Transverse colon (tissue), 4 donors: ENCODE measurements around the gene TNFRSF19. TPM values are rescaled to one million over a fixed set of nuclear protein-coding genes. Genes with fewer than 3 reads are reported as not detected.

Experiments used
- DNase-seq: peaks from one replicate; pipeline ENCODE4 v3.0.0-alpha.2; 2019
- H3K27ac ChIP-seq, 4 donors: fragments of 200-600 bp; sonication (generic); 2 replicates each; pipeline ENCODE4 v1.5.1; 2016 to 2018; ENCODE audit warnings: inconsistent platforms in 4 of 4
- H3K27me3 ChIP-seq: fragments of 200-600 bp; sonication (generic); 2 replicates; pipeline ENCODE4 v1.5.1; 2017; ENCODE audit warnings: inconsistent platforms
- H3K36me3 ChIP-seq, 4 donors: fragments of 200-600 bp; sonication (generic); 2 replicates each; pipeline ENCODE4 v1.5.1; 2017 to 2019; ENCODE audit warnings: inconsistent platforms in 4 of 4
- H3K4me1 ChIP-seq, 4 donors: fragments of 200-600 bp; sonication (generic); 2 replicates each; pipeline ENCODE4 v1.5.1; 2017 to 2020; ENCODE audit warnings: inconsistent platforms in 4 of 4
- H3K4me3 ChIP-seq, 4 donors: fragments of 200-600 bp; sonication (generic); 1 replicate in 1 of 4; 2 replicates in 3 of 4; pipeline versions ENCODE4 v1.5.1 to v1.6.1; 2017 to 2019; ENCODE audit warnings: inconsistent platforms in 4 of 4
- H3K9me3 ChIP-seq, 2 donors: fragments of 200-600 bp; sonication (generic); 2 replicates each; pipeline ENCODE4 v1.5.1; 2017 to 2019; ENCODE audit warnings: inconsistent platforms in 2 of 2
- EP300 ChIP-seq: sonication (generic); formaldehyde crosslinking; IDR thresholded peaks from one replicate; pipeline ENCODE4 v1.6.1; 2017; ENCODE audit warnings: antibody characterized with exemption, low read depth
- POLR2A ChIP-seq: fragments of 450-650 bp; IDR thresholded peaks from one replicate; pipeline ENCODE4 v1.6.1; 2016; ENCODE audit warnings: antibody characterized with exemption, mild to moderate bottlenecking, moderate library complexity
- POLR2AphosphoS5 ChIP-seq, 3 donors: sonication (generic); formaldehyde crosslinking; IDR thresholded peaks; one replicate each; pipeline ENCODE4 v1.6.1; 2016; ENCODE audit warnings: antibody characterized with exemption in 3 of 3
- WGBS, 2 donors: methylation state at CpG; one replicate each; pipeline ENCODE4 v1.1.5; 2018; ENCODE audit warnings: low coverage in 1 of 2; 5-methylcytosine and 5-hydroxymethylcytosine counted together
- in situ Hi-C, 4 donors: fragments of 200-750 bp; cut with MboI; loops; one replicate each; pipeline versions ENCODE4 v1.15.0 to v1.15.1; 2017; ENCODE audit warnings: low sequenced_read_pairs in 3 of 4, low pct_ligation_motif_present in 1 of 4, low pct_unique_long_range_greater_than_20kb in 1 of 4
- intact Hi-C: fragments of 100-400 bp; cut with DNase I; formaldehyde crosslinking; loops from one replicate; pipeline ENCODE4 v1.15.1; 2023; ENCODE audit warnings: low total_unique reads
- total RNA-seq, 4 donors: library from RNA; depleted of rRNA; stranded (reverse); fragments of >200 nt; gene quantifications; one replicate each; pipeline ENCODE4 v1.1.0, GENCODE V29; 2016
- TF ChIP-seq, protein P1 (sequence below), 5 experiments: fragments of 200-600 bp in 3 of 5; fragments of 450-650 bp in 2 of 5; sonication (generic) in 3 of 5; IDR thresholded peaks; 1 replicate in 2 of 5; 2 replicates in 3 of 5; pipeline ENCODE4 v1.5.1; 2016 to 2017; ENCODE audit warnings: antibody characterized with exemption in 5 of 5, inconsistent platforms in 3 of 5, mild to moderate bottlenecking in 2 of 5, moderate library complexity in 1 of 5

TNFRSF19 gene
- total RNA-seq, 4 donors from 2014 or later, result 0.80 to 1.3 (median 0.96) TPM; not detected in 1

DNA sequence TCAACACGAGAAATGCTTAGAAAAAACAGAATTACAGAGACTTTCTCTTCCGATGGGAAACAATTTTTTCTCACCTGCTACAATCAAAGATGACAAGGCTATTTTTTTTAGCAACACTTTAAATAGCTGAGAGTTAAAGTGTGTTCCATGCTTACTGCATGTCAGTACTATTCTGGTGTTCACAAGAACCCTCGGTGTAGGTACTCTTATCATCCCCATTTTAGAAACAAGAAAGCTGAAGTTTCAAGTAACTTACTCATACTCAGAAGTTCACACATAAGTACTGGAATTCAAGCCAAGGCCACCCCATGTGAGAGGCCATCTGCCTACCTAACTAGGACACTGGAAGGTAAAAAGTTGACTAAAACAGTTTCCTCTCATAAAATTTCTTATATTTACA lies 9.0 kb upstream of the TNFRSF19 start:
- Histone ChIP-seq H3K4me1 (no peaks in the 10 kb centered on the region), H3K27me3 (no peaks in the 10 kb centered on the region), H3K4me3 (no peak overlapping the region), H3K36me3 (no peaks in the 10 kb centered on the region), H3K9me3 (no peaks in the 10 kb centered on the region), H3K27ac (no peak overlapping the region)
- no peak for DNase-seq
- in situ Hi-C loops (no loop called here), intact Hi-C loops (no loop called here)
- WGBS, 2 donors, result 73 to 78% methylated on average over 3 of the region's 3 CpGs
- TF ChIP-seq EP300 (no peak), POLR2A (no peak), POLR2AphosphoS5 (IDR thresholded peaks at IDR 0.05) (no peak)
- TF ChIP-seq, protein P1, sequence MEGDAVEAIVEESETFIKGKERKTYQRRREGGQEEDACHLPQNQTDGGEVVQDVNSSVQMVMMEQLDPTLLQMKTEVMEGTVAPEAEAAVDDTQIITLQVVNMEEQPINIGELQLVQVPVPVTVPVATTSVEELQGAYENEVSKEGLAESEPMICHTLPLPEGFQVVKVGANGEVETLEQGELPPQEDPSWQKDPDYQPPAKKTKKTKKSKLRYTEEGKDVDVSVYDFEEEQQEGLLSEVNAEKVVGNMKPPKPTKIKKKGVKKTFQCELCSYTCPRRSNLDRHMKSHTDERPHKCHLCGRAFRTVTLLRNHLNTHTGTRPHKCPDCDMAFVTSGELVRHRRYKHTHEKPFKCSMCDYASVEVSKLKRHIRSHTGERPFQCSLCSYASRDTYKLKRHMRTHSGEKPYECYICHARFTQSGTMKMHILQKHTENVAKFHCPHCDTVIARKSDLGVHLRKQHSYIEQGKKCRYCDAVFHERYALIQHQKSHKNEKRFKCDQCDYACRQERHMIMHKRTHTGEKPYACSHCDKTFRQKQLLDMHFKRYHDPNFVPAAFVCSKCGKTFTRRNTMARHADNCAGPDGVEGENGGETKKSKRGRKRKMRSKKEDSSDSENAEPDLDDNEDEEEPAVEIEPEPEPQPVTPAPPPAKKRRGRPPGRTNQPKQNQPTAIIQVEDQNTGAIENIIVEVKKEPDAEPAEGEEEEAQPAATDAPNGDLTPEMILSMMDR (IDR thresholded peaks at IDR 0.05), result no peak

DNA sequence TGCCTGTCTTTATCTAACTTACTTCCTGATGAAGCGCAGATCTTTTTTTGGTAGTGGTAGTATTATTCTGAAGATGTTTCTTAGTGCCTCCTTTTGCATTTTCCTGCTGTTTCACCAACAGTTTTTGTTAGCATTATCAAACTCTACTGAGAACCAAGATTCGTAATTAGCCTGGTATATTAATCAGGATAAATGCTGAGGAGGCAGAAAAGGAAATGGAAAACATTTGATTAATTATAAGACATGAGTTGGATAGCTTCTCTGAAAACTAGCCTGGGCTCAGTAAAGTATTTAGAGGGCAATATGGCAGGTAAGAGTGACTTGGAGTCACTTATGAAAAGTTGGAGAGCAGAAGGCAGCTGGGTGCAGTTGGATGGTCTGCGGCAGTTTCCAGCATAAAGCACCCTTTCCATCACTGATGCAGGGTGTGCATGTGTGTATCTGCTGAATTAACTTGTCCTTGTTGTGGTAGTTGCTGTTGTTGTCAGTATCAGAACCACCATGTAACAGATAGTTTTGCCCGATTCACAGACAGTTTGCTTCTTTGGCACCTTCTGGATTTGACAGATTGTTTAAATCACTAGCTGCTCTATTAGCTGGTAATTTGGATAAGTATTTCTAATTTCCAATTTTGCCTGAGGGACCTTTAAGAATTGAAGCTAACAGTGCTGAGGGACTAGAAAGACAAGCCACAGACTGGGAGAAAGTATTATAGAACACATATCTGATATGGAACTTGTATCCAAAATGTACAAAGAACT lies 6.9 kb upstream of the TNFRSF19 start:
- Histone ChIP-seq H3K4me3 (no peak overlapping the region), H3K27me3 (no peaks in the 10 kb centered on the region), H3K36me3 (no peaks in the 10 kb centered on the region), H3K27ac (no peak overlapping the region), H3K4me1 (no peaks in the 10 kb centered on the region), H3K9me3 (no peaks in the 10 kb centered on the region)
- TF ChIP-seq EP300 (no peak), POLR2AphosphoS5 (IDR thresholded peaks at IDR 0.05) (no peak), POLR2A (no peak)
- TF ChIP-seq, protein P1 (IDR thresholded peaks at IDR 0.05), result no peak
- no peak for DNase-seq
- 88 to 92% methylated on average over 3 to 4 of the region's 4 CpGs for WGBS, 2 donors
- intact Hi-C loops (no loop called here), in situ Hi-C loops (no loop called here)

DNA sequence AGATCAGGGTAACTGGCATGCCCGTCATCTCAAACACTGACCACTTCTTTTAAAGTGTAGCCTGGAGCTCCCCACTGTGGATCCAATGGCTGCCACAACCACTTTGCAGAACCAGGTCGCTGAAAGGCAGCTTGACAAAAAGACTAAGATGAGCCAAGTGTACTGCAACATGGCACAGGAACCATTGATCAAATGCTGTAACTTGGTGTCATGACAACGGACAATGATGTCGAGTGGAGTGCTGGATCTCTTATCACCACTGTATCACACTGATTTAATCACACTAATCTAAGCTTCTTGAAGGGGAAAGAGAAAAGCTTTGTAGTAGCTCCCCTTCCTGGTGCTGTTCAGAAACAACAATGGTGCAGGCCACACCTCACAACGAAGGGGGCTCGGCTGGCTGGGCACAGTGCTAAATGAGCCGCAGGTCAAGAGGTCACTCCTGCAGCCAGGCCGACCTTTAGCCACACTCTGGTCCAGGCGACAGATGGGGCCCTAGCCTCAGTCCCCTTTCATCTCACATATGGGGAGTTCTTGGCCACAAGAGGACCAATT lies 2.2 kb upstream of the TNFRSF19 start:
- Histone ChIP-seq H3K27me3 (peaks cover 41% of the 10 kb centered on the region), H3K9me3 (no peaks in the 10 kb centered on the region), H3K36me3 (no peaks in the 10 kb centered on the region), H3K4me3 (no peak overlapping the region), H3K27ac (no peak overlapping the region), H3K4me1 (no peaks in the 10 kb centered on the region)
- in situ Hi-C loops, result no loop called here
- intact Hi-C loops, result no loop called here
- no peak for DNase-seq
- 64 to 100% methylated on average over 1 to 9 of the region's 9 CpGs for WGBS, 2 donors
- TF ChIP-seq EP300, result no peak
- TF ChIP-seq, protein P1 (IDR thresholded peaks at IDR 0.05), result no peak
- no peak for TF ChIP-seq POLR2A
- TF ChIP-seq POLR2AphosphoS5 (IDR thresholded peaks at IDR 0.05), result no peak

DNA sequence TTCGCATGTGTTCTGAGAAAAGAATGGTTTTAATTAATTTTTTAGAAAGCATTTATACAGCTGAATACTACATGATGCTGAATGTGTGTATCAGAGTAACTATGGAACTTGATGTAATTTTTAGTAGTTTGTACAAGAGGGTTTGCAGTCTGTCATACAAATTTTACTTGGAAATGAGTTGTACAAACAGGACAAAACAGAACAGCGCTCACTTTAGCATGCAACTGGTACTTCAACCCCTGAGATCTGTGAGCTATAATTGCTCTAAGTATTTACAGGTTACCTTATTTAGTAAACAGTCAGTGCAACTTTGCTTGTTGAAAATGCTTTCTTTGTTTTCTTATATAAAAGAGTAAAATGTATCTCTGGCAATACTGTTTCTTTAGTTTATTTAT lies 706 bp downstream of the TNFRSF19 start:
- H3K36me3 ChIP-seq, result no peaks in the 10 kb centered on the region
- H3K4me3 ChIP-seq, result no peak overlapping the region
- no peaks in the 10 kb centered on the region for H3K9me3 ChIP-seq
- H3K4me1 ChIP-seq, result no peaks in the 10 kb centered on the region
- 49 to 64% methylated on average over 2 of the region's 2 CpGs for WGBS, 2 donors
- H3K27ac ChIP-seq, result no peak overlapping the region
- no peak for TF ChIP-seq POLR2AphosphoS5 (IDR thresholded peaks at IDR 0.05)
- TF ChIP-seq POLR2A, result no peak
- TF ChIP-seq, protein P1 (IDR thresholded peaks at IDR 0.05), result no peak
- no peak for TF ChIP-seq EP300
- intact Hi-C loops, result no loop called here
- in situ Hi-C loops, result no loop called here
- no peak for DNase-seq
- H3K27me3 ChIP-seq, result peaks cover 45% of the 10 kb centered on the region
